ENCODE measurements around the gene FOCAD.

Gene FOCAD

DNA sequence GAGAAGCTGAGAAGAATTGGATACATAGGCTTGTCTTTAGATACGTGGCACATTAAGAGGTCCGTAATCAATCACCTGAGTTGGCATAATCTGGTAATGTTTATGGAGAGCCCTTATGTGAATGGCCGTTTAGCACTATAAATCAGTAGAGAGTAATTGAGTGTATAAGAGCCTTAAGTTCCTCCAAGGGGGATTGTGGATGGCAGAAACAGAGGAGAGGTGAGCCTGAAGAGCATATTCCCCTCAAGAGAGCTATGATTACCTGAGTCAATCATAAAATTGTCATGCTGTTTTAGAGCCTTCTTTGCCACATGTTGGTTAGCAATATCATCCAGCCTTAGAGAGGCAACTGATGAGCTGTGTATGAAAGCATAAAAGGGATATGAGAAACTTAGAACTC lies 58.8 kb downstream of the FOCAD start:
- no peak for ATAC-seq
- TF ChIP-seq ZFP30 (CRISPR knock-in tag; IDR thresholded peaks at IDR 0.05) (no peak), GLIS3 (CRISPR knock-in tag; IDR thresholded peaks at IDR 0.05) (no peak), ISL1 (CRISPR knock-in tag; IDR thresholded peaks at IDR 0.05) (no peak), ZNF8 (CRISPR knock-in tag; IDR thresholded peaks at IDR 0.05) (no peak), CSDC2 (CRISPR knock-in tag; IDR thresholded peaks at IDR 0.05) (no peak), ZNF70 (CRISPR knock-in tag; IDR thresholded peaks at IDR 0.05) (no peak), RARB (CRISPR knock-in tag; IDR thresholded peaks at IDR 0.05) (no peak), ZNF565 (CRISPR knock-in tag; conservative IDR thresholded peaks at IDR 0.05; ENCODE audit: low read depth) (no peak), OSR1 (CRISPR knock-in tag; IDR thresholded peaks at IDR 0.05) (no peak)
- TF ChIP-seq, protein P1, sequence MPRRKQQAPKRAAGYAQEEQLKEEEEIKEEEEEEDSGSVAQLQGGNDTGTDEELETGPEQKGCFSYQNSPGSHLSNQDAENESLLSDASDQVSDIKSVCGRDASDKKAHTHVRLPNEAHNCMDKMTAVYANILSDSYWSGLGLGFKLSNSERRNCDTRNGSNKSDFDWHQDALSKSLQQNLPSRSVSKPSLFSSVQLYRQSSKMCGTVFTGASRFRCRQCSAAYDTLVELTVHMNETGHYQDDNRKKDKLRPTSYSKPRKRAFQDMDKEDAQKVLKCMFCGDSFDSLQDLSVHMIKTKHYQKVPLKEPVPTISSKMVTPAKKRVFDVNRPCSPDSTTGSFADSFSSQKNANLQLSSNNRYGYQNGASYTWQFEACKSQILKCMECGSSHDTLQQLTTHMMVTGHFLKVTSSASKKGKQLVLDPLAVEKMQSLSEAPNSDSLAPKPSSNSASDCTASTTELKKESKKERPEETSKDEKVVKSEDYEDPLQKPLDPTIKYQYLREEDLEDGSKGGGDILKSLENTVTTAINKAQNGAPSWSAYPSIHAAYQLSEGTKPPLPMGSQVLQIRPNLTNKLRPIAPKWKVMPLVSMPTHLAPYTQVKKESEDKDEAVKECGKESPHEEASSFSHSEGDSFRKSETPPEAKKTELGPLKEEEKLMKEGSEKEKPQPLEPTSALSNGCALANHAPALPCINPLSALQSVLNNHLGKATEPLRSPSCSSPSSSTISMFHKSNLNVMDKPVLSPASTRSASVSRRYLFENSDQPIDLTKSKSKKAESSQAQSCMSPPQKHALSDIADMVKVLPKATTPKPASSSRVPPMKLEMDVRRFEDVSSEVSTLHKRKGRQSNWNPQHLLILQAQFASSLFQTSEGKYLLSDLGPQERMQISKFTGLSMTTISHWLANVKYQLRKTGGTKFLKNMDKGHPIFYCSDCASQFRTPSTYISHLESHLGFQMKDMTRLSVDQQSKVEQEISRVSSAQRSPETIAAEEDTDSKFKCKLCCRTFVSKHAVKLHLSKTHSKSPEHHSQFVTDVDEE (CRISPR knock-in tag; IDR thresholded peaks at IDR 0.05), result no peak
- TF ChIP-seq, protein P2, sequence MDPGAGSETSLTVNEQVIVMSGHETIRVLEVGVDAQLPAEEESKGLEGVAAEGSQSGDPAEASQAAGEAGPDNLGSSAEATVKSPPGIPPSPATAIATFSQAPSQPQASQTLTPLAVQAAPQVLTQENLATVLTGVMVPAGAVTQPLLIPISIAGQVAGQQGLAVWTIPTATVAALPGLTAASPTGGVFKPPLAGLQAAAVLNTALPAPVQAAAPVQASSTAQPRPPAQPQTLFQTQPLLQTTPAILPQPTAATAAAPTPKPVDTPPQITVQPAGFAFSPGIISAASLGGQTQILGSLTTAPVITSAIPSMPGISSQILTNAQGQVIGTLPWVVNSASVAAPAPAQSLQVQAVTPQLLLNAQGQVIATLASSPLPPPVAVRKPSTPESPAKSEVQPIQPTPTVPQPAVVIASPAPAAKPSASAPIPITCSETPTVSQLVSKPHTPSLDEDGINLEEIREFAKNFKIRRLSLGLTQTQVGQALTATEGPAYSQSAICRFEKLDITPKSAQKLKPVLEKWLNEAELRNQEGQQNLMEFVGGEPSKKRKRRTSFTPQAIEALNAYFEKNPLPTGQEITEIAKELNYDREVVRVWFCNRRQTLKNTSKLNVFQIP (CRISPR knock-in tag; IDR thresholded peaks at IDR 0.05; ENCODE audit: borderline replicate concordance, low read depth), result no peak

DNA sequence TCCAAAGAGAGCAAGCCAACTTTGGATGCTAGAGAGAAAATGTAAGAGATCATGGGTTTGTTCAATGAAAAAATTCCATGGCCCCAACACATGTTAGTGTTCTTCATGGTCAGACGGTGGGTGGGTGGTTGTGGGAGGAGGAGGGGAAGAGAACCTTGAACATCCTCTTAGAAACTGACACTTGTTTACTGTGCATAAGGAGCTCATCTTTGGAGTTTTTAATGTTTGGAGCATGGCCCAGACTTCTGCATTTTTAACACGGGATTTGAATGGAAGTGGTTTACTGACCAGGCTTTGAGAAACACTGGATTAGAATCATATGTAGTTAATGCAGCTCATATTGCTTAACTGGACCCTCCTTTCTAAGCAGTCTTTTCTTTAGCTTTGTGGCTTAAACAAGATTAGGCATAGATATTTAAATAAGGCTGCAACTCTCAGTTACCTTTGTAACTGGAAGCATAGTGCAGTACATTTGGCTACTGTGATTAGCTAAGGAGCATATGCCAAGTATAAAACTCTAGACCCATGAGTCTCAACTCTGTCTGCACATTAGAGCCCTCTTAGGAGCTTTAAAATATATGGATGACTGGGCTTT lies 60.1 kb downstream of the FOCAD start:
- TF ChIP-seq, protein P3, sequence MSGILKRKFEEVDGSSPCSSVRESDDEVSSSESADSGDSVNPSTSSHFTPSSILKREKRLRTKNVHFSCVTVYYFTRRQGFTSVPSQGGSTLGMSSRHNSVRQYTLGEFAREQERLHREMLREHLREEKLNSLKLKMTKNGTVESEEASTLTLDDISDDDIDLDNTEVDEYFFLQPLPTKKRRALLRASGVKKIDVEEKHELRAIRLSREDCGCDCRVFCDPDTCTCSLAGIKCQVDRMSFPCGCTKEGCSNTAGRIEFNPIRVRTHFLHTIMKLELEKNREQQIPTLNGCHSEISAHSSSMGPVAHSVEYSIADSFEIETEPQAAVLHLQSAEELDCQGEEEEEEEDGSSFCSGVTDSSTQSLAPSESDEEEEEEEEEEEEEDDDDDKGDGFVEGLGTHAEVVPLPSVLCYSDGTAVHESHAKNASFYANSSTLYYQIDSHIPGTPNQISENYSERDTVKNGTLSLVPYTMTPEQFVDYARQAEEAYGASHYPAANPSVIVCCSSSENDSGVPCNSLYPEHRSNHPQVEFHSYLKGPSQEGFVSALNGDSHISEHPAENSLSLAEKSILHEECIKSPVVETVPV (CRISPR knock-in tag; IDR thresholded peaks at IDR 0.05), result no peak
- TF ChIP-seq ZNF8 (CRISPR knock-in tag; IDR thresholded peaks at IDR 0.05) (no peak), ESRRG (CRISPR knock-in tag; IDR thresholded peaks at IDR 0.05) (no peak), TOX (CRISPR knock-in tag; IDR thresholded peaks at IDR 0.05; ENCODE audit: borderline replicate concordance) (no peak), CSDC2 (CRISPR knock-in tag; IDR thresholded peaks at IDR 0.05) (no peak), OSR1 (CRISPR knock-in tag; IDR thresholded peaks at IDR 0.05) (no peak), RARB (CRISPR knock-in tag; IDR thresholded peaks at IDR 0.05) (no peak), ZFP30 (CRISPR knock-in tag; IDR thresholded peaks at IDR 0.05) (no peak), ISL1 (CRISPR knock-in tag; IDR thresholded peaks at IDR 0.05) (no peak), TCF4 (CRISPR knock-in tag; IDR thresholded peaks at IDR 0.05; ENCODE audit: borderline replicate concordance) (no peak), ZNF70 (CRISPR knock-in tag; IDR thresholded peaks at IDR 0.05) (no peak), GLIS3 (CRISPR knock-in tag; IDR thresholded peaks at IDR 0.05) (no peak), ARNTL (CRISPR knock-in tag; IDR thresholded peaks at IDR 0.05; ENCODE audit: borderline replicate concordance, low read depth) (no peak), PPARA (CRISPR knock-in tag; IDR thresholded peaks at IDR 0.05; ENCODE audit: borderline replicate concordance) (no peak)
- TF ChIP-seq, protein P4, sequence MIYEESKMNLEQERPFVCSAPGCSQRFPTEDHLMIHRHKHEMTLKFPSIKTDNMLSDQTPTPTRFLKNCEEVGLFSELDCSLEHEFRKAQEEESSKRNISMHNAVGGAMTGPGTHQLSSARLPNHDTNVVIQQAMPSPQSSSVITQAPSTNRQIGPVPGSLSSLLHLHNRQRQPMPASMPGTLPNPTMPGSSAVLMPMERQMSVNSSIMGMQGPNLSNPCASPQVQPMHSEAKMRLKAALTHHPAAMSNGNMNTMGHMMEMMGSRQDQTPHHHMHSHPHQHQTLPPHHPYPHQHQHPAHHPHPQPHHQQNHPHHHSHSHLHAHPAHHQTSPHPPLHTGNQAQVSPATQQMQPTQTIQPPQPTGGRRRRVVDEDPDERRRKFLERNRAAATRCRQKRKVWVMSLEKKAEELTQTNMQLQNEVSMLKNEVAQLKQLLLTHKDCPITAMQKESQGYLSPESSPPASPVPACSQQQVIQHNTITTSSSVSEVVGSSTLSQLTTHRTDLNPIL (CRISPR knock-in tag; IDR thresholded peaks at IDR 0.05; ENCODE audit: low read depth), result no peak
- TF ChIP-seq, protein P2 (CRISPR knock-in tag; IDR thresholded peaks at IDR 0.05; ENCODE audit: borderline replicate concordance, low read depth), result no peak
- TF ChIP-seq, protein P1 (CRISPR knock-in tag; IDR thresholded peaks at IDR 0.05), result no peak
- ATAC-seq, result no peak

All from SK-N-SH treated with all-trans-retinoic acid at 6 μM for 48 hours (cell line).